AG04449 (cell line): Measurements from ENCODE around the gene ZNF439.
"Not testable (repeated sequence)": the region's sequence is repeated elsewhere in the genome, so short reads cannot be mapped to it uniquely, and the experiment has no call there.

Experiments used
- CTCF ChIA-PET: fragments of 350-600 bp; formaldehyde crosslinking; extraction: SDS; loops from one replicate; lab custom pipeline; 2021; ENCODE audit warnings: antibody characterized with exemption; lab: Yijun Ruan, JAX
- POLR2A ChIA-PET: fragments of 400-600, 350-600 bp; formaldehyde crosslinking; extraction: SDS; loops from one replicate; lab custom pipeline; 2020; ENCODE audit warnings: antibody characterized with exemption, inconsistent platforms; lab: Yijun Ruan, JAX
- DNase-seq: peaks from one replicate; pipeline ENCODE4 v3.0.0-alpha.2; 2010; ENCODE audit warnings: low read depth, low spot score
- H3K4me3 ChIP-seq: 2 replicates; pipeline ENCODE4 v1.5.1; 2011; ENCODE audit warnings: low read depth, mild to moderate bottlenecking, control low read depth, low read length
- CTCF ChIP-seq: IDR thresholded peaks from one replicate; pipeline ENCODE4 v1.5.1; 2011; ENCODE audit warnings: mild to moderate bottlenecking, moderate library complexity, low read length, control low read depth, inconsistent platforms; ENCODE audit not compliant: insufficient read depth; ENCODE audit errors: missing control alignments

The ZNF439 gene

GRCh38 chr19:11848200-11848593, 329 bp upstream of the ZNF439 start:
- peak overlapping the region; percentile 78 for H3K4me3 ChIP-seq
- no peak for DNase-seq
- CTCF ChIA-PET, result interaction anchor here (1.4 to 2.3 kb wide), 2 partner anchors 36 to 139 kb away, joined by 3 to 7 read pairs; no protein-coding TSS in a partner anchor
- POLR2A ChIA-PET, result no interaction called here
- no peak for TF ChIP-seq CTCF

GRCh38 chr19:11850289-11850688, 1.8 kb downstream of the ZNF439 start:
- H3K4me3 ChIP-seq, POLR2A ChIA-PET, DNase-seq: not testable (repeated sequence)
- CTCF ChIA-PET, result interaction anchor here (1.1 kb wide), 1 partner anchor 290 kb away, joined by 3 read pairs; the partner anchor contains the start of gene ZNF20

- POLR2A ChIA-PET, result no interaction called here
- CTCF ChIA-PET, result interaction anchor here (0.9 to 1.0 kb wide), 2 partner anchors 9 to 28 kb away, joined by 3 read pairs; no protein-coding TSS in a partner anchor
- no peak overlapping the region for H3K4me3 ChIP-seq
- TF ChIP-seq CTCF, result no peak
- DNase-seq, result no peak
Observed at GRCh38 chr19:11853358-11853757, 4.8 kb downstream of the ZNF439 start.

- TF ChIP-seq CTCF, result no peak
- DNase-seq, result no peak
- no peak overlapping the region for H3K4me3 ChIP-seq
- ChIA-PET CTCF (interaction anchor here (1.0 to 2.2 kb wide), 3 partner anchors 9 to 60 kb away, joined by 4 to 8 read pairs (median 5); no protein-coding TSS in a partner anchor), POLR2A (no interaction called here)
Observed at GRCh38 chr19:11856596-11857250, 8.2 kb downstream of the ZNF439 start.

- no peak for TF ChIP-seq CTCF
- no peak for DNase-seq
- H3K4me3 ChIP-seq, result no peak overlapping the region
- POLR2A ChIA-PET, result no interaction called here
- CTCF ChIA-PET, result no interaction called here
Observed at GRCh38 chr19:11860721-11861120, 12.2 kb downstream of the ZNF439 start.

- H3K4me3 ChIP-seq, result no peak overlapping the region
- TF ChIP-seq CTCF, result no peak
- no peak for DNase-seq
- CTCF ChIA-PET, result no interaction called here
- POLR2A ChIA-PET, result no interaction called here
Observed at GRCh38 chr19:11861301-11861700, 12.8 kb downstream of the ZNF439 start.

- H3K4me3 ChIP-seq, POLR2A ChIA-PET, CTCF ChIA-PET, DNase-seq: not testable (repeated sequence)
Observed at GRCh38 chr19:11867766-11868165, 19.2 kb downstream of the ZNF439 start.
